Renal cortical epithelial cell (primary cell): ENCODE data around the gene PIK3CD. TPM values are rescaled to one million over a fixed set of nuclear protein-coding genes. Genes with fewer than 3 reads are reported as not detected.
A peak's percentile ranks its signal among the peaks of the same experiment; 100 is the strongest.

Experiments used
- DNase-seq: peaks from one replicate; pipeline ENCODE4 v3.0.0-alpha.2; 2011; ENCODE audit warnings: low read depth
- total RNA-seq: library from RNA; depleted of rRNA; stranded (reverse); fragments of >200 nt; gene quantifications from 2 replicates; pipeline ENCODE4 v1.2.3, GENCODE V29; 2014

PIK3CD gene
- total RNA-seq, 1 donor from 2014 or later, result 29.5 TPM

DNA sequence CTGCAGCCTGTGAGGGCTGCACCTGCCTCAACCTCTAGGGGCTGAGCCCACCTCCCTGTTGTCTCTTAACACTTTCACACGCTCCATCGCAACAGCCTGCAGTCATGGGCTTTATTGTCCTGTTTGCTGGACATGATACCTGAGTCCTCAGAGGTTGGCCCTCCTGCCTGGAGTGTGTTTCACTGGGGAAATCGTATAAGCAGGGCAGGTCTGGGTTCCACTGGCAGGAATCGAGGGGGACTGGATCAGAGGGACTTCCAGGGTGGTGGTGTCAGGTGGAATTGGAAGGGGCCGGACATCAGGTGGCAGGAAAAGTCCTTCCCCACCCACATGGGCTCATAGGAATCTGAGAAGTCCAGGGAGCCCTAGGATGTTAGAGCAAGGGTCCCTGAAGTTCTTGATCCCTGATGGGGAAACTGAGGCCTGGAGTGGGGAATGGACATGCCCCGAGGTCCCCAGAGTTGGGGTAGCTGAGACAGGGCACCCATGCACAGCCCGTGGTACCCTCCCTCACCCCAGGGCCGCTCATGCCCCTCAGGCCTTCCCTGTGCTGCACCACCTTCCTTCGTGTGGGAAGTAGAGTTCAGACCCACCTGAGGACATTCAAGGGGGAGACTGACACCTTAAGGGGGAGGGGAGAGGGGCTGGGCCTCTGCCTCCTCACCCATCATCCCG lies 66.6 kb downstream of the PIK3CD start:
- DNase-seq, result no peak

DNA sequence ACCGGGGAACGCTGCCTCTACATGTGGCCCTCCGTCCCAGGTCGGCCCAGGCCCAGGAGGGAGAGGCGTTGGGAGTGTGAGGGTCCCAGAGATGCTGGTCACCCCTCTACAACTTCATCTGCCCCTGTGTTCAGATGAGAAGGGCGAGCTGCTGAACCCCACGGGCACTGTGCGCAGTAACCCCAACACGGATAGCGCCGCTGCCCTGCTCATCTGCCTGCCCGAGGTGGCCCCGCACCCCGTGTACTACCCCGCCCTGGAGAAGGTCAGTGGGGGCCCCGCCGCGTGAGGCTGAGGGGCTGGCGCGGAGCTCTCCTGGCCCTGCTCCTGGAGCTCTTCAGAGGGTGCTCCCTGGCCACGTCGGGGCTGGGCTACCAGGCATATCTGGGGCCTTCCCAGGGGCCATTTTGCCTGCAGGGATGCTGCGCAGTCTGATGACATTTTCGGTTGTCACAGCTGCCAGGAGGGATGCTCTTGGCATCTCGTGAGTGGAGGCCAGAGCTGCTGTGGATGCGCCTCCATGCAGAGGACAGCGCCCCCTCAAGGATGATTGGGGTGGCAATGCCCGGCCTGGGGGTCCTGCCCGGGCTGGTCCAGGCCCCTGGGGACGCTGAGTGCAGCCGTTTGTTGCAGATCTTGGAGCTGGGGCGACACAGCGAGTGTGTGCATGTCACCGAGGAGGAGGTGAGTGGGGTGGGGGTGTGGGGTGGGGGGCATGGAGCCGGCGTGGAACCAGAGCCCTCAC lies 68.6 kb downstream of the PIK3CD start:
- no peak for DNase-seq

DNA sequence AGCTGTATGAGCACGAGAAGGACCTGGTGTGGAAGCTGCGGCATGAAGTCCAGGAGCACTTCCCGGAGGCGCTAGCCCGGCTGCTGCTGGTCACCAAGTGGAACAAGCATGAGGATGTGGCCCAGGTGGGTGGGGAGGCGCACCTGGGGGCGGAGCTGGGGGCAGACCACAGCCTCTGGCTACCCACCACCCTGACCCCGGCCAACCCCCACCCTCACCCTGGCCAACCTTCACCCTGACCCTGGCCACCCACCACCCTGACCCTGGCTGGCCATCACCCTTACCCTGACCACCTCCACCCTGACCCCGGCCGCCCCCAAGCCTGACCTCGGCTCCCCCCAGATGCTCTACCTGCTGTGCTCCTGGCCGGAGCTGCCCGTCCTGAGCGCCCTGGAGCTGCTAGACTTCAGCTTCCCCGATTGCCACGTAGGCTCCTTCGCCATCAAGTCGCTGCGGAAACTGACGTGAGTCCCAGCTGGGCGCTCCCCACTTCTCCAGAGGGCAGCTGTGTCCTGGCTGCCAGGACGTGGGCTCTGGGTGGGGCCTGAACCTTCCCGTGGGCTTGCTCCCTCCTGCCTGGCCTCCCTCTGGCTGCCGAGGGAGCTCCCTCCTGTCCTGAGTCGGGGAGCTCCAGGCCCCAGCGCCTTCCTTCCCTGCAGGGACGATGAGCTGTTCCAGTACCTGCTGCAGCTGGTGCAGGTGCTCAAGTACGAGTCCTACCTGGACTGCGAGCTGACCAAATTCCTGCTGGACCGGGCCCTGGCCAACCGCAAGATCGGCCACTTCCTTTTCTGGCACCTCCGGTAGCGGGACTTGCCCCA lies 69.5 kb downstream of the PIK3CD start:
- no peak for DNase-seq

DNA sequence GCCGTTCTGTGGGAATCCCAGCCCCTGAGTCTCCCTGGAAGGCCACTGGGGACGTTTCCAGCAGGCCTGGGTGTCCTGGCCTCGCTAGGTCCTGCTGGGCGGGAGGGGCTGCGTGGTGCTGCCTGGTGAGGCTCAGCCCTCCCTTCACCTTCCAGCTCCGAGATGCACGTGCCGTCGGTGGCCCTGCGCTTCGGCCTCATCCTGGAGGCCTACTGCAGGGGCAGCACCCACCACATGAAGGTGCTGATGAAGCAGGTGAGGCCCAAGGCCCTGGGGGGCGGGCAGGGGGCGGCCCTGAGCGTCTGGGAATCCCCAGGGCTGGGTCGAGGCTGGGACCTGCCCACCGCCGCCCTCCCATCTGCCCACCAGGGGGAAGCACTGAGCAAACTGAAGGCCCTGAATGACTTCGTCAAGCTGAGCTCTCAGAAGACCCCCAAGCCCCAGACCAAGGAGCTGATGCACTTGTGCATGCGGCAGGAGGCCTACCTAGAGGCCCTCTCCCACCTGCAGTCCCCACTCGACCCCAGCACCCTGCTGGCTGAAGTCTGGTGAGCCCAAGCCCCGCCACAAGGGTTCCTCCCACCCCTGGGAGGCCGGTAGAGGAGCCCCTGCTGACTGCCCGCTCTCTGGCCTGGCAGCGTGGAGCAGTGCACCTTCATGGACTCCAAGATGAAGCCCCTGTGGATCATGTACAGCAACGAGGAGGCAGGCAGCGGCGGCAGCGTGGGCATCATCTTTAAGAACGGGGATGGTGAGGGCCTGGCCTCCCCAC lies 70.3 kb downstream of the PIK3CD start:
- no peak for DNase-seq

DNA sequence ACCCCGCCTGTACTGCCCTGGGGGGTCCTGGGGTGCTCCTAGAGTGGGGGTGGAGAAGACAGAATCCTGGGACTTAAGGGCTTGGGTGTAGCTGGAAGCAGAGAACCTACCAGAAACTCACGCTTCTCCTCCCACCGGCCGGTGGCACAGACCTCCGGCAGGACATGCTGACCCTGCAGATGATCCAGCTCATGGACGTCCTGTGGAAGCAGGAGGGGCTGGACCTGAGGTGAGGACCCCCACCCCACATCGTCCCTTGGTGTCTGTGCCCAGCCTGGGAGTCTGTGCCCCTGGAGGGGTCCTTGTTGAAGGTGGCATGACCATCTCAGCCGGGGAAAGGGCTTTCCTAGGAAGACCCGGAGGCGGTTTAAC lies 70.8 kb downstream of the PIK3CD start:
- no peak for DNase-seq

DNA sequence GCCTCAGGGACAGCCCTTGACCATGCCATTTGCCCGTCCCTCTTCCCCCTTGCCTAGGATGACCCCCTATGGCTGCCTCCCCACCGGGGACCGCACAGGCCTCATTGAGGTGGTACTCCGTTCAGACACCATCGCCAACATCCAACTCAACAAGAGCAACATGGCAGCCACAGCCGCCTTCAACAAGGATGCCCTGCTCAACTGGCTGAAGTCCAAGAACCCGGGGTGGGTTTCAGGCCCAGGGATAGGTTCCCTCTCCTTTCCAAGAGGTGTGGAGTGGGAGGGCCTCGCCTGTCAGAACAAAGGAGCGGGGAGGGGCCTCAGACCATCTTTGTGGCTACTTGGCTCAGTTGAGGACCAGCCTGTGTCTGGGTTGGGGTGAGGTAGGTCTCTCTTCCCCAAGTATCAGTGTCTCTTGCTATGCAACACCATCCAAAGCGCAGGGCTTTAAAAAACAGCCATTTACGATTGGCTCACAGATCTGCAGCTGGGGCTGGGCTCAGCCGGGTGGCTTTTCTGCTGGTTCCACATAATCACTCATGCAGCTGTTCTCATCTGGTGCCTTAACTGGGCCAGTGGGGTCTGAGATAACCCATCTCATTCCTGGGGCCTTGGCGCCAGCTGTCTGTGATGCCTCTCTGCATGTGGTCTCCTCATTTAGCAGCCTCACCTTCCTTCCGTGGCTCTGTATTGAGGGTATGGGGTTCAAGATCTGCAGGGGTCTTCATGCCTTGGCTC lies 71.7 kb downstream of the PIK3CD start:
- no peak for DNase-seq

DNA sequence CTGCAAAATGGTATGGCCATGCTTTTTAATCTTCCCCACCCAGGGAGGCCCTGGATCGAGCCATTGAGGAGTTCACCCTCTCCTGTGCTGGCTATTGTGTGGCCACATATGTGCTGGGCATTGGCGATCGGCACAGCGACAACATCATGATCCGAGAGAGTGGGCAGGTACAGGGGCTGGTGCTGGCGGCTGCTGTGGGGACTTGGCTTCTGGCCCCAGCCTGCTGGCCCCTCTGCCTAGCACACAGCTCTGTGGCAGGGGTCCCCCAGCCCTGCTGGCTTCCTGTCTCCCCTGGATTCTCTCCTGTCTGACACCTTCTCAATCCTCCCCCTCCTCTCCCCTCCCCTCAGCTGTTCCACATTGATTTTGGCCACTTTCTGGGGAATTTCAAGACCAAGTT lies 72.4 kb downstream of the PIK3CD start:
- DNase-seq, result no peak

DNA sequence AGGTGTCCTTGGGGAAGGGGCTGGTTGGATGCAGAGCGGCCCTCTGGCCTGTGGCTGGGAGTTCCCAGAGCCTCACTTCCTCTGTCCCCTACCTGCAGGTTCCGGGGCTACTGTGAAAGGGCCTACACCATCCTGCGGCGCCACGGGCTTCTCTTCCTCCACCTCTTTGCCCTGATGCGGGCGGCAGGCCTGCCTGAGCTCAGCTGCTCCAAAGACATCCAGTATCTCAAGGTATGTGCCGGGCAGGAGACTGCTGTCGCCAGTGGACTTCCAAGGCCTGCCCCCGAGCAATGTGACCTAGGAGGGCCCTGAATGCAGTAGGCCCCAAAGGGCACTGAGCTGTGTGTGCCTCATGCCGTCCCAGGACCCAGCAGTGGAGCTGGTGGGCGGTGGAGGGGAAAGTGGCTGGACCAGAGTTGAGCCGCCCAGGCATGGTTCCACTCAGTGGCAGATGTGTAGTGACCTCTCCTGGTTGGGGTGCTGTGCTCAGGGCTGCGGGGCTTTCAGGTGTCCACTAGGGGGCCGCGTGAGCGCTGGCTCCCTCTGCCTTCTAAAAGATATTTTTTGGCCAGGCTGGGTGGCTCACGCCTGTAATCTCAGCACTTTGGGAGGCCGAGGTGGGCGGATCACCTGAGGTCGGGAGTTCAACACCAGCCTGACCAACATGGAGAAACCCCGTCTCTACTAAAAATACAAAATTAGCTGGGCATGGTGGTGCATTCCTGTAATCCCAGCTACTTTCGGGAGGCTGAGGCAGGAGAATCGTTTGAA lies 73.4 kb downstream of the PIK3CD start:
- DNase-seq, result peak; percentile 18

DNA sequence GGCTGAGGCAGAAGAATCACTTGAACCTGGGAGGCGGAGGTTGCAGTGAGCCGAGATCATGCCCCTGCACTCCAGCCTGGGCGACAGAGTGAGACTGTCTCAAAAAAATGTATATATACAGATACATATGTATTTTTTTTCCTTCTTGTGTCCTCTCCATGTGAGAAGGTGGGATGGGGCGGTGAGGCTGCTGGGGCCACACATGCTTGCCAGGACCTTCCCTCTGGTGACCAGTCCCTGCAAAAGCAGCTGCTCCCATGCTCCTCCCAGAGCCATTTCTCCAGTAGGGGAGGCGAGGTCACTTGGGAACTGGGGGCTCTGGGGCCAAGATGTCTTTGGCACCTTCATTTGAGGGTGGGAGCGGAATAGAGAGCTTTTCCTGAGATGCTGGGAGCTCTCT lies 74.9 kb downstream of the PIK3CD start:
- no peak for DNase-seq

DNA sequence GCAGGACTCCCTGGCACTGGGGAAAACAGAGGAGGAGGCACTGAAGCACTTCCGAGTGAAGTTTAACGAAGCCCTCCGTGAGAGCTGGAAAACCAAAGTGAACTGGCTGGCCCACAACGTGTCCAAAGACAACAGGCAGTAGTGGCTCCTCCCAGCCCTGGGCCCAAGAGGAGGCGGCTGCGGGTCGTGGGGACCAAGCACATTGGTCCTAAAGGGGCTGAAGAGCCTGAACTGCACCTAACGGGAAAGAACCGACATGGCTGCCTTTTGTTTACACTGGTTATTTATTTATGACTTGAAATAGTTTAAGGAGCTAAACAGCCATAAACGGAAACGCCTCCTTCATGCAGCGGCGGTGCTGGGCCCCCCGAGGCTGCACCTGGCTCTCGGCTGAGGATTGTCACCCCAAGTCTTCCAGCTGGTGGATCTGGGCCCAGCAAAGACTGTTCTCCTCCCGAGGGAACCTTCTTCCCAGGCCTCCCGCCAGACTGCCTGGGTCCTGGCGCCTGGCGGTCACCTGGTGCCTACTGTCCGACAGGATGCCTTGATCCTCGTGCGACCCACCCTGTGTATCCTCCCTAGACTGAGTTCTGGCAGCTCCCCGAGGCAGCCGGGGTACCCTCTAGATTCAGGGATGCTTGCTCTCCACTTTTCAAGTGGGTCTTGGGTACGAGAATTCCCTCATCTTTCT lies 75.5 kb downstream of the PIK3CD start:
- DNase-seq, result no peak

DNA sequence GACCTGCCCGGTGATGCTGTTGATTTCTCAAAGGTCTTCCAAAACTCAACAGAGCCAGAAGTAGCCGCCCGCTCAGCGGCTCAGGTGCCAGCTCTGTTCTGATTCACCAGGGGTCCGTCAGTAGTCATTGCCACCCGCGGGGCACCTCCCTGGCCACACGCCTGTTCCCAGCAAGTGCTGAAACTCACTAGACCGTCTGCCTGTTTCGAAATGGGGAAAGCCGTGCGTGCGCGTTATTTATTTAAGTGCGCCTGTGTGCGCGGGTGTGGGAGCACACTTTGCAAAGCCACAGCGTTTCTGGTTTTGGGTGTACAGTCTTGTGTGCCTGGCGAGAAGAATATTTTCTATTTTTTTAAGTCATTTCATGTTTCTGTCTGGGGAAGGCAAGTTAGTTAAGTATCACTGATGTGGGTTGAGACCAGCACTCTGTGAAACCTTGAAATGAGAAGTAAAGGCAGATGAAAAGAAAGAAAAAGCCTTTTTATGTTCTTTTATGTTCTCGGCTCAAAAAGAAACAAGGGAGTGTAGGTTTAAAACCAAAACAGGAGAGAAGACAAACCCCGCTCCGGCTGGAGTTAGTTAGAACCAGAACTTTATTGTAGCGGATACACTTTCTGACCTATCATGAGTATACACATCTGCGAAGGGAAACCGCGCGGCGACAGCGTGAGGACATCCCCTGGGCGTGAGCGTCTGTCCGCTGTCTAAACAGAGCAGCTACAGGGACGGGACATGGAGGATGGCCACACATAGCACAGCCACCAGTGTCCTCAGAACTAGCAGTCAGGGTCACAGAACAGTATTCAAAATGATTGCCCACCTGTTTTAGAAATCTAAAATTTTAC lies 77.1 kb downstream of the PIK3CD start:
- no peak for DNase-seq

DNA sequence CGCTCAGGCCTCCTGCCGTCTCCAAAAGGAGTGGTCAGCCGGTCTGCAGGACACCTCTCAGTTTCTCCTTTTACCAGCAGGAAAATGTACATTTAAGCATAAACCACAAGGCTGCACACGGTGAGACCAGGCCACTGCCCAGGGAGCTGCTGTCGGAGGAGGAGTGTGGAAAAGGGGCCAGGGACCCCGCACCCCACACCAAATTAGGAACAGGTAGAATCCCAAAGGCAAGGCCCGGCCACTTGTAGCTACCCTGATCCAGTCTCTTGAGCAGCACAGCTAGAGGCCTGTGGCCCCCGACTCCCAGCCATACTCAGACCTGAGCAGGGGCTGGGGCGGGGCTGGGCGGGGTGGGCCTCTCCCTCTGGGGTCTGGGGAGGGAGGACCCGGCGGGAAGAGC lies 78.0 kb downstream of the PIK3CD start:
- DNase-seq, result no peak

DNA sequence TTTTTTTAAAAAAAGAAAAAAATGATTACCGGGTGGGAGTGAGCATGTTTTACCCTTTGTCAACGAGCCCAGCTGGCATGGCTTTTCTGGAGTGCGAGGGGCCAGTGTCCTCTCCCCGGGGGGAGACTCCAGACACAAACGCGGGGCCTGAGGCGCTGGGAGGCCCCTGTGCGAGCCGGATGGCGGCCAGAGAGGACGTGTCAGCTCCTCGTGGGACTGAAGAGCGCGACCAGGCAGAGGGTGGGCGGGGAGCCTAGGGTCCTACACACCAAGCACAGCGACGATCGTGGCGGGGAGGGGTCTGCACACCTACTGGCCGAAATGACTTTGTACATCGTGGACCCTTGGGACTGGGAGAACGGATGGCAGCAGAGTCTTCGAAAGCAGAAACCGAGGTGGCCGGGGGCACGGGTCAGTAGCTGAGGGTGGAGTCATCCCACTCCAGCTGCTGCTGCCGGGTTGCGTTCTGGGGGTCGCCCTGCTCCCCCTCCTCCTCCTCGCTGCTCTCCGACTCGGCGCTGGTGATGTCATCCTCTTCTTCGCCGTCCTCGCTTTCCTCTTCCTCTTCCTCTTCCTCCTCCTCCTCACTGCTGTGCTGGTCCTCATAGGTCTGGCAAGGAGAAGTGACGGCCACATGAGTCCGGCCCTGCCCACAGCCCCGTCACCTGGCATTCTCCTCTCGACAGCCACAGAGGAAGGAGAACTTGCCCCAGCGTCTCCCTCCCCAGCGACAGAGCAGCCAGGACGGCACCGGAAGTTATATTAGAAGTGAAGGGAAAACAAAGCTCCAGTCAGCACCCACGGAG lies 78.8 kb downstream of the PIK3CD start:
- no peak for DNase-seq

DNA sequence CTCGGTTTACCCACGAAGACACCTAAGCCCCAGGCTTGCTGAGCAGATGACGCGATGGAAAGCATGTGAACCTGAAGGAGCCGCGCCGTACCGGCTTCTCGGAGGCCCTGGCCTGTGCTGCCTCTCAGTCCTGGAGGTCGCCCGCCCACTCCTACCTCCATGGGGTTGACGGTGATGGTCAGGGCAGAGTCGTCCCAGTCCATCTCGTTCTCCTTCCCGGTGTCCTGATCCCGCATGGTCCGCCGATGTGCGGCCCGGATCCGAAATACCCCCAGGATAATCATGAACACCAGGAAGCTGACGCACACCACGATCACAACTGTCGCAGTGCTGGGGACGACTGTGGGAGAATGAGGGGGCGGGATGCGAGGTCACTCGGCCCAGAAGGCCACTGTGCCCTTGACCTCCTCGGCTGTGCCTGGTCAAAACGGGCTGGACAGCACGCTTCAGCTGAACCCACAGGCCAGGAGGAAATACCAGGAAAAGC lies 79.6 kb downstream of the PIK3CD start:
- DNase-seq, result no peak

DNA sequence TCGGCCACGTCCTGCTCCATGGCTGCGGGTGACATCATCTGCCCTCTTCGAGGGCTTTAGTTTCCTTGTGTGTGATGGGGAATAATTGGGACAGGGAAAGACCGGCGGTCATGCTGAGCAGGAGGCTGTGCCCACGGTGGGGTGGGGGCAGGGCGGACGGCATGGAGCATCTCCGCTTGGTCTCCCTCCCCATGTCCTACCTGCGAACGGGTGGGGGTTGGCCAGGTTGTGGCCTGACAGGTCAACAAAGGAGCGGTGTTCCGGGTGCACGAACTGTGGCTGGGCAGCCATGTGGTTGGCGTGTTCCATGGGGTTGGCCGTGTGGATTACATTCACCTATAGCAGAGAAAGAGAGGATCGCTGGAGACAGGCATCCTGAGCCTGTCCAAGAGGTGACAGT lies 80.0 kb downstream of the PIK3CD start:
- no peak for DNase-seq

DNA sequence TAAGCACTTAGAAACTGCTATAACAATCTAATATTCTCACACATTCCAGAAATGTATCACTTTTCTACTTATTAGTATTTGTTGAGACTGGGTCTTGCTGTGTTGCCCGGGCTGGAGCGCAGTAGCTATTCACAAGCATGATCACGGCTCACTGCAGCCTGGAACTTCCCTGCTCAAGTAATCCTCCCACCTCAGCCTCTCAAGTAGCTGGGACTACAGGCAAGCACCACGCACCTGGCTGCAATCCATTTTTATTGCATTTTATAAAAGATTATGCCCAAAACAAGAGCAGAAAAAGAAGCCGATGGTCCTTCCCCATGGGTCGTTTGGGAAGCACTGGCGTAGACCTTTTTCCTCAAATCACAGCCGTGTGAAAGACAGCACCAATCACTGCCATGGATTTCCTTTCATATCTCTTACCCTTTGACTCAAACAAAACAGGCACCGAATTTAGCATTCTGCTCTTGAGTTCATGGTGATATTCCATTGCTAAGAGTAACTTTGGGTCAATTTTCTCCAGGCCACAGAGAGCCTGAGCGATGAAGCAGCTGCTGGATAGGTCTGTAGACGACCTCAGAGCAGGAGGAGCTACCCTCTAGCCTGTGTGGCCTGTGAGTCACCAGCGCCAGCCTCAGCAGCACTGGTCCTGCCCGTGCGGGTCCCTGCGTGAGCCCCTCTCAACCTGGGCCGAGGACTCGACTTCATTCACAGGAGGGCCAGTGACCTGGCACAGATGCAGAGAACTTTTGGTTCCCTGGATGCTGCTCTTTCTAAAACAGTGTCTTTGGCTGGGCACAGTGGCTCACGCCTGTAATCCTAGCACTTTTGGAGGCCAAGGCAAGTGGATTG lies 80.8 kb downstream of the PIK3CD start:
- no peak for DNase-seq

DNA sequence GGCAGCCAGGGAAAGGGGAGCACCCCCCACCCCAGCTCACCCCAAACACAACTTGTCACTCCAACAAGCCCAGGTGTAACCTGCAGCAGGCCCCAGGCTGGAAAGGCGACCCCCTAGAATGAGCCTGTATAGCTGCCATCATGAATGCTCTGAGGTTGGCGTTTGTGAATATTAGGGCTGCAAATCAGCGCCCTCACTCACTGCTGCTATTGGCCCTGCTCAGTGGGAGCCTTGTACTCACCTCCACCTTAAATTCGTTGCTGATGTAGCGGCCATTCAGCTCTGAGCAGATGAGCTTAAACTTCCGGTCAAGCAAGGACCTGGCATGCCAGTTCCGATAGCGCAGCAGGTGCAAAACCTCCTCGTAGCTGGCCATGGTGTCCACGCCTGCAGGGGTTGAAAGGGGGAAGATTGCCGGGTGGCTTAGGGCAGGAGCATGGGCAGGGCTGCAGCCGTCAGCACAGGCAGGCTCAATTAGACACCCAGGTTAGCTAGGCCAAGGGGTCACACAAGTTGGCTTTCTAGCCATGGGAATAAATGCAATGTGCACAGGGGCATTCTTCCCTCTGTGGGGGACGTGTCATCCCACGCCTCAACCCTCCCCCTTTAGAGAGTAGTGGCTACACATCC lies 81.7 kb downstream of the PIK3CD start:
- no peak for DNase-seq
